HepG2 (cell line): Measurements from ENCODE around the gene ZC2HC1B. TPM values are rescaled to one million over a fixed set of nuclear protein-coding genes. Genes with fewer than 3 reads are reported as not detected.

Experiments used
- ATAC-seq: fragments of 200-7000 bp; cut with Tn5 transposase; 3 replicates; pipeline ENCODE4 v1.9.1; 2020; ENCODE audit warnings: mild to moderate bottlenecking, moderate library complexity
- BruUV-seq: library from RNA; stranded (reverse); fragments of 400-500 nt; replicated peaks from 2 replicates; lab custom pipeline; 2021; lab: Mats Ljungman, UMichigan
- CTCF ChIA-PET: fragments of 300-600 bp; formaldehyde crosslinking; extraction: SDS; loops from one replicate; lab custom pipeline; 2021; ENCODE audit warnings: low total read pairs, inconsistent platforms, low intra/inter-chr PET ratio; lab: Yijun Ruan, JAX
- POLR2A ChIA-PET: fragments of 350-600 bp; sonication (Branson Sonifier 250); formaldehyde crosslinking; loops from one replicate; lab custom pipeline; 2020; ENCODE audit warnings: antibody characterized with exemption, inconsistent platforms; lab: Yijun Ruan, JAX
- DNase-seq: peaks from one replicate; pipeline ENCODE4 v3.0.0-alpha.2; 2015; ENCODE audit warnings: low spot score
- FAIRE-seq: peaks from 3 replicates; lab custom pipeline; 2011; peaks lifted over from hg19 to GRCh38; lab: Jason Lieb, UNC
- H2AFZ ChIP-seq: one replicate; pipeline ENCODE4 v1.6.1; 2011; ENCODE audit warnings: low read length, inconsistent platforms
- H3K27ac ChIP-seq: fragments of 300-600 bp; 3 replicates; pipeline ENCODE4 v1.8.0; 2011; ENCODE audit warnings: mixed run types, mild to moderate bottlenecking, mixed read lengths, low read length, inconsistent platforms; ENCODE audit not compliant: insufficient read depth; ENCODE audit errors: extremely low read length
- H3K27me3 ChIP-seq, 2 experiments: fragments of 200-600 bp in 1 of 2; 2 replicates in 1 of 2; 3 replicates in 1 of 2; pipeline versions ENCODE4 v1.6.0 to v1.8.0; 2011; ENCODE audit warnings: low read length in 2 of 2, mild to moderate bottlenecking in 2 of 2, moderate library complexity in 2 of 2, inconsistent platforms in 1 of 2; ENCODE audit not compliant: insufficient read depth in 2 of 2, control insufficient read depth in 1 of 2
- H3K36me3 ChIP-seq, 2 experiments: fragments of 200-600 bp in 1 of 2; replicated peaks in 1 of 2; 2 replicates in 1 of 2; 3 replicates in 1 of 2; pipeline versions ENCODE4 v1.5.1 to v1.8.0; 2011; ENCODE audit warnings: low read length in 2 of 2, inconsistent platforms in 1 of 2; ENCODE audit not compliant: insufficient read depth in 2 of 2, control insufficient read depth in 1 of 2
- H3K4me1 ChIP-seq: 2 replicates; pipeline ENCODE4 v1.5.1; 2012; ENCODE audit warnings: low read length, inconsistent platforms; ENCODE audit not compliant: insufficient read depth
- H3K4me2 ChIP-seq: 2 replicates; pipeline ENCODE4 v1.6.0; 2011; ENCODE audit warnings: low read depth, low read length, inconsistent platforms
- H3K4me3 ChIP-seq, 3 experiments: fragments of 200-600 bp in 1 of 3; sonication (generic), shearing (Covaris generic) in 1 of 3; replicated peaks in 1 of 3; 2 replicates each; pipeline ENCODE4 v1.5.1; 2011 to 2016; ENCODE audit warnings: low read length in 3 of 3, inconsistent platforms in 2 of 3, low read depth in 2 of 3, mild to moderate bottlenecking in 2 of 3, control low read depth in 1 of 3, mixed read lengths in 1 of 3; ENCODE audit not compliant: insufficient read depth in 1 of 3
- H3K79me2 ChIP-seq: one replicate; pipeline ENCODE4 v1.6.1; 2011; ENCODE audit warnings: low read length, inconsistent platforms; ENCODE audit not compliant: insufficient read depth
- H3K9ac ChIP-seq: 2 replicates; pipeline ENCODE4 v1.6.0; 2011; ENCODE audit warnings: mild to moderate bottlenecking, low read depth, low read length, inconsistent platforms; ENCODE audit not compliant: insufficient read depth
- H3K9me3 ChIP-seq: 2 replicates; pipeline ENCODE4 v1.5.1; 2012; ENCODE audit warnings: mild to moderate bottlenecking, low read length
- H4K20me1 ChIP-seq: 2 replicates; pipeline ENCODE4 v1.6.0; 2011; ENCODE audit warnings: inconsistent platforms, mild to moderate bottlenecking, low read length, moderate library complexity; ENCODE audit not compliant: insufficient read depth
- ARID3A ChIP-seq: IDR thresholded peaks from 2 replicates; pipeline ENCODE4 v1.6.1; 2012; ENCODE audit warnings: low read depth, low read length, improper control_type of control experiment
- EP300 ChIP-seq, 3 experiments: sonication (generic) in 1 of 3; formaldehyde crosslinking in 1 of 3; IDR thresholded peaks; 2 replicates each; pipeline versions ENCODE4 v1.5.1 to v1.6.1; 2011 to 2020; ENCODE audit warnings: low read depth in 2 of 3, low read length in 2 of 3, borderline replicate concordance in 1 of 3, improper control_type of control experiment in 1 of 3, mild to moderate bottlenecking in 1 of 3, missing genetic modification reagents in 1 of 3, moderate library complexity in 1 of 3
- HNRNPH1 ChIP-seq: fragments of 200-400 bp; formaldehyde crosslinking; optimal IDR thresholded peaks from 2 replicates; pipeline ENCODE3; 2017; ENCODE audit warnings: mild to moderate bottlenecking, low read depth, low read length
- KLF12 ChIP-seq: sonication (generic); formaldehyde crosslinking; IDR thresholded peaks from 2 replicates; pipeline ENCODE4 v1.4.0; 2020; ENCODE audit warnings: missing genetic modification reagents, borderline replicate concordance
- MLX ChIP-seq: IDR thresholded peaks from 2 replicates; pipeline ENCODE4 v1.6.1; 2016
- RARA ChIP-seq: IDR thresholded peaks from 2 replicates; pipeline ENCODE4 v1.6.1; 2016; ENCODE audit warnings: missing genetic modification reagents, missing compliant biosample characterization
- RXRB ChIP-seq: IDR thresholded peaks from 2 replicates; pipeline ENCODE4 v1.6.1; 2016; ENCODE audit warnings: borderline replicate concordance, missing genetic modification reagents, missing compliant biosample characterization
- SOX6 ChIP-seq, 2 experiments: fragments of 450-650 bp in 1 of 2; sonication (generic) in 1 of 2; formaldehyde crosslinking in 1 of 2; IDR thresholded peaks; 2 replicates each; pipeline versions ENCODE4 v1.4.0 to v1.6.1; 2017 to 2020; ENCODE audit warnings: antibody characterized with exemption in 1 of 2, mild to moderate bottlenecking in 1 of 2, missing genetic modification reagents in 1 of 2
- SRF ChIP-seq: IDR thresholded peaks from 2 replicates; pipeline ENCODE4 v1.6.1; 2011; ENCODE audit warnings: mild to moderate bottlenecking, low read depth, low read length, moderate library complexity
- ZFAT ChIP-seq: sonication (generic); formaldehyde crosslinking; conservative IDR thresholded peaks from 2 replicates; pipeline ENCODE4 v1.8.1; 2023; ENCODE audit warnings: missing genetic modification reagents, inconsistent platforms
- ZFP37 ChIP-seq: sonication (generic); formaldehyde crosslinking; IDR thresholded peaks from 2 replicates; pipeline ENCODE4 v1.4.0; 2020; ENCODE audit warnings: missing genetic modification reagents, borderline replicate concordance
- ZNF567 ChIP-seq: sonication (generic); formaldehyde crosslinking; IDR thresholded peaks from 2 replicates; pipeline ENCODE4 v1.8.1; 2023; ENCODE audit warnings: mild to moderate bottlenecking, missing genetic modification reagents, borderline replicate concordance
- ZNF777 ChIP-seq: sonication (generic); formaldehyde crosslinking; IDR thresholded peaks from 2 replicates; pipeline ENCODE4 v1.4.0; 2020; ENCODE audit warnings: missing genetic modification reagents
- whole genome bisulfite sequencing: methylation state at CpG from one replicate; pipeline ENCODE4 v1.1.6; 2017; ENCODE audit warnings: low lambda C conversion rate; 5-methylcytosine and 5-hydroxymethylcytosine counted together
- in situ Hi-C: cut with HindIII; loops from 2 replicates; pipeline ENCODE4 v1.10.0; 2017; ENCODE audit warnings: low pct_unique_long_range_greater_than_20kb; ENCODE audit not compliant: extremely low pct_ligation_motif_present
- intact Hi-C: fragments of 100-400 bp; cut with micrococcal nuclease; formaldehyde crosslinking; loops from one replicate; pipeline ENCODE4 v1.10.0; 2022; ENCODE audit not compliant: unreplicated experiment
- polyA plus RNA-seq, 8 experiments: library from polyadenylated mRNA; depleted of rRNA in 3 of 8; stranded (reverse) in 7 of 8; unstranded in 1 of 8; fragments of >200 nt; fragmentation: Illumina TruSeq in 4 of 8; extraction: Trizol in 4 of 8; gene quantifications; 2 replicates each; pipeline versions ENCODE4 v1.2.1 to v1.2.3, GENCODE V29; 2011 to 2016; ENCODE audit warnings: low read depth in 4 of 8, missing spikeins in 1 of 8, mixed read lengths in 1 of 8; ENCODE audit not compliant: insufficient read depth in 1 of 8
- total RNA-seq, 5 experiments: library from RNA; depleted of rRNA; stranded (reverse); fragments of >200 nt; fragmentation: Illumina TruSeq; extraction: Trizol; gene quantifications; 2 replicates each; pipeline ENCODE4 v1.2.3, GENCODE V29; 2016; ENCODE audit warnings: low read depth in 1 of 5
- TF ChIP-seq, protein P1 (sequence below): sonication (generic); formaldehyde crosslinking; IDR thresholded peaks from 2 replicates; pipeline ENCODE4 v1.4.0; 2020; ENCODE audit warnings: missing genetic modification reagents

Gene ZC2HC1B
- total and polyA plus RNA-seq, 2 of the 13 experiments (the other 11 are each of a cell fraction or from before 2014, with no cell fraction given): not detected

DNA sequence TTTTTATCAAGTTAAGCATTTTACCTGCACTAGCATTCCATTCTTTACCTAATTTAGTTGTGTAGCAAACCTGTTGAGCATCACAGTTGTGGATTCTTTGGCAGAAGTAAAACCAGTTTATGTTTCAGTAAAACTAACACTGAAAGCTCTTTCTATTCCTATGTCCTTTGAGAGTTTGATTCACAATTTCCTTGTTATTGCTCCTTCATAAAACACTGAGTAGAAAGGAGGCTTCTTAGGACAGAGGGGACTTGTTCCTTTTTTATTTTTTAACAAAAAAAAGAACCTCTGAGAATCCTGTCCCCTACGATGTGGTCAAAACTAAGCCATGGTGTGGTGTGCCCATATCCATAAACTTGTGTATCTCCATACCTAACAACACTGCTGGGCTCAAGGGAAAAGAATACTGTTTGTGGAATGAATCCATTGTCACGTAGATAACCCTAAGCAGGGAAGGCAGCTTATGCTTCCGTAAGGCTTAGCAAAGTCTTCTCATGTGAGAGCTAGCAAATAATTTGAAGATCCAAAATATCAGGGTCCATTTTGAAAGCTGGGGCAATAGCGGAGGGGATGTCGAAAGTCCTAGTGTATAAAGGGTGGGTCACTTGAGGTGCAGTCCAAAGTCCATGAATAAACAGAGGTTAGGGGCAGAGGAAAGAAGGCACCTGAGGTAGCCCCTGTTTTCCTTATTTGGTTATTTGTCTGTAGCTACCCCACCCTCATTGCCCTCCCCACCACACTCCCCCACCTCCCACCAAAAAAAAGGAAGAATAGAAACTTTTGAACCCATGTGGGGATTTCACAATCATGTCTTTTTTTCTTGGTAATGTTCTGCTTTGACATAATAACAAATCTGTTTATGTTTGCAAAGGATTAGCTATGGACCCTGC, 72.7 kb downstream of the ZC2HC1B start:
- Histone ChIP-seq H3K27ac (no peak overlapping the region), H3K9me3 (no peaks in the 10 kb centered on the region), H3K4me2 (peak overlapping the region; percentile 27), H3K4me1 (peaks cover 16% of the 10 kb centered on the region), H3K79me2 (no peaks in the 10 kb centered on the region), H3K36me3 (no peaks in the 10 kb centered on the region), H3K4me3 (no peak overlapping the region), H3K27me3 (peaks cover 0 to 1% of the 10 kb centered on the region in 2 experiments; a peak in 1 of 5 replicates), H3K9ac (no peak overlapping the region), H2AFZ (no peak overlapping the region), H4K20me1 (no peaks in the 10 kb centered on the region)
- WGBS: 3% methylated on average over 5 of the region's 5 CpGs
- in situ Hi-C loops (no loop called here), intact Hi-C loops (no loop called here)
- DNase-seq (peak; percentile 34), ATAC-seq (peak; percentile 44), FAIRE-seq (no peak)
- BruUV-seq: no TSS peak
- ChIA-PET POLR2A (interaction anchor here (1.5 kb wide), 1 partner anchor 158 kb away, joined by 3 read pairs; the partner anchor contains the start of gene SF3B5), CTCF (no interaction called here)
- no peak for TF ChIP-seq ZFP37 (CRISPR knock-in tag)
- no peak for TF ChIP-seq ZNF777 (CRISPR knock-in tag)
- no peak for TF ChIP-seq ZNF567 (CRISPR knock-in tag)
- peak; percentile 68; the same call in 1 of the 2 replicates for TF ChIP-seq SRF
- no peak for TF ChIP-seq ZFAT (CRISPR knock-in tag)
- TF ChIP-seq, protein P1, sequence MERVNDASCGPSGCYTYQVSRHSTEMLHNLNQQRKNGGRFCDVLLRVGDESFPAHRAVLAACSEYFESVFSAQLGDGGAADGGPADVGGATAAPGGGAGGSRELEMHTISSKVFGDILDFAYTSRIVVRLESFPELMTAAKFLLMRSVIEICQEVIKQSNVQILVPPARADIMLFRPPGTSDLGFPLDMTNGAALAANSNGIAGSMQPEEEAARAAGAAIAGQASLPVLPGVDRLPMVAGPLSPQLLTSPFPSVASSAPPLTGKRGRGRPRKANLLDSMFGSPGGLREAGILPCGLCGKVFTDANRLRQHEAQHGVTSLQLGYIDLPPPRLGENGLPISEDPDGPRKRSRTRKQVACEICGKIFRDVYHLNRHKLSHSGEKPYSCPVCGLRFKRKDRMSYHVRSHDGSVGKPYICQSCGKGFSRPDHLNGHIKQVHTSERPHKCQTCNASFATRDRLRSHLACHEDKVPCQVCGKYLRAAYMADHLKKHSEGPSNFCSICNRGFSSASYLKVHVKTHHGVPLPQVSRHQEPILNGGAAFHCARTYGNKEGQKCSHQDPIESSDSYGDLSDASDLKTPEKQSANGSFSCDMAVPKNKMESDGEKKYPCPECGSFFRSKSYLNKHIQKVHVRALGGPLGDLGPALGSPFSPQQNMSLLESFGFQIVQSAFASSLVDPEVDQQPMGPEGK (CRISPR knock-in tag): peak; percentile 62
- TF ChIP-seq RARA: 0 out of 2 replicates have a peak, but pooled peaks have one; percentile 16
- peak; percentile 34; the same call in 1 of the 2 replicates for TF ChIP-seq RXRB (CRISPR knock-in tag)
- 0 out of 2 replicates have a peak, but pooled peaks have one; percentile 8 for TF ChIP-seq ARID3A
- TF ChIP-seq MLX (CRISPR knock-in tag): no peak
- TF ChIP-seq HNRNPH1: no peak
- no peak for TF ChIP-seq KLF12 (CRISPR knock-in tag)
- TF ChIP-seq SOX6 (IDR thresholded peaks at IDR 0.05): no peak
- TF ChIP-seq SOX6 (CRISPR knock-in tag; IDR thresholded peaks at IDR 0.05): peak; percentile 59
- peak in 1 of 2 experiments; percentile 15; a peak in 1 of 4 replicates for TF ChIP-seq EP300 (IDR thresholded peaks at IDR 0.05; ENCODE audit: low read depth in 2 of 2, low read length in 2 of 2)
- no peak for TF ChIP-seq EP300 (CRISPR knock-in tag; IDR thresholded peaks at IDR 0.05; ENCODE audit: borderline replicate concordance)
